Kidney tubule cell (primary cell): Measurements from ENCODE around the gene SUGT1.
"Not testable (repeated sequence)": the region's sequence is repeated elsewhere in the genome, so short reads cannot be mapped to it uniquely, and the experiment has no call there.

ENCODE experiments used
- DNase-seq: peaks from one replicate; pipeline ENCODE4 v3.0.0-alpha.2; 2018; ENCODE audit warnings: low spot score

Gene SUGT1

GRCh38 chr13:52652196-52652979 is at the start of gene SUGT1:
TSS of gene SUGT1 (plus strand) at chr13:52652836. CDS start at chr13:52652921, 85 bp downstream.
- DNase-seq, result peak; percentile 98

- not testable (repeated sequence) for DNase-seq
Observed at GRCh38 chr13:52603316-52603715, 49.3 kb upstream of the SUGT1 start.

DNA sequence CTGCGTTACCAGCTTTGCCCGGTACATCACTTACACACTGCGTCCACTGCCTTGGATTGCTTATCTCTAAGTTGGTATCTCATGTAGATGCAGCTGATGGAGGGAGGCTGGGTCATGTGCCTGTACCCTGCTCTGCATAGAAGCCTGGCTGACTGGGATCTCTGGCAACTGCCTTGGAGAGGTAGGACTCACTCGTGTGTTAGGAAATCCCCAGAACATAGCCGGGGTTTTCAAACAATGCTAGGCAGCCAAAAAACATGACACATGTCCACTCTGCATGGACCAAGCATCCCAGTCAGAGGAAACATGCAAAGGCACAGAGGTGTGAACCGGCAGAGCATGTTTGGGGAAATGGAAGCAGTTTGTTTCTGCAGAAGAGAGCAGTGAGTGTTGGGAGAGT is 46.5 kb upstream of the SUGT1 start:
- not testable (repeated sequence) for DNase-seq

- not testable (repeated sequence) for DNase-seq
Observed at GRCh38 chr13:52606795-52607194, 45.8 kb upstream of the SUGT1 start.

- not testable (repeated sequence) for DNase-seq
Observed at GRCh38 chr13:52608184-52608583, 44.5 kb upstream of the SUGT1 start.

DNA sequence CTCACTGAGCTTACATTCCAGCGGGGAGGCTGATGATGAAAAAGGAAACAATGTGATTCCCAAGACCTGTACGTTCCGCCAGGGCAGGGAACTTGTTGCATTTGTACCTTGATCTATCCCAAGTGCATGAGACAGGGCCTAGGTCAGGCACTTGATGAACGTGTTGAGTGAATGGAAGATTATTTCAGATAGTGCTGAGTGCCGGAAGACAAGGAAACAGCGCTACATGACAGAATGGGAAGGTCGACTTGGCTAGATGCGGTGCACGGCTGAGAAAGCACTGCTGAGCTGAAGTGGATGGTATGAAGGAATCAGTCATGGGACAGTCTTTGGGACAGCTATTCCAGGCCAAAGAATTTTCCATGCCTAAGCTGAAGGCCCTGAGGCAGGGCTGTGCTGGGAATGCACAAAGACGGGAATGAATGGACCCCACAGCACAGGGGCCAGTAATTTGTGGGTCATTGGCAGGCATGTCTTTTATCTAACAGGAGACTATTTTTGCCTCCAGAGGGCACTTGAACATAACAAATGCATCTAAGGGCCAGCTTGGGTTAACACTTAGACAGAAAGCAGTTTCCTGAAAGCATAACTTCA is 43.5 kb upstream of the SUGT1 start:
- peak; percentile 59 for DNase-seq

- DNase-seq, result not testable (repeated sequence)
Observed at GRCh38 chr13:52610158-52610557, 42.5 kb upstream of the SUGT1 start.

DNA sequence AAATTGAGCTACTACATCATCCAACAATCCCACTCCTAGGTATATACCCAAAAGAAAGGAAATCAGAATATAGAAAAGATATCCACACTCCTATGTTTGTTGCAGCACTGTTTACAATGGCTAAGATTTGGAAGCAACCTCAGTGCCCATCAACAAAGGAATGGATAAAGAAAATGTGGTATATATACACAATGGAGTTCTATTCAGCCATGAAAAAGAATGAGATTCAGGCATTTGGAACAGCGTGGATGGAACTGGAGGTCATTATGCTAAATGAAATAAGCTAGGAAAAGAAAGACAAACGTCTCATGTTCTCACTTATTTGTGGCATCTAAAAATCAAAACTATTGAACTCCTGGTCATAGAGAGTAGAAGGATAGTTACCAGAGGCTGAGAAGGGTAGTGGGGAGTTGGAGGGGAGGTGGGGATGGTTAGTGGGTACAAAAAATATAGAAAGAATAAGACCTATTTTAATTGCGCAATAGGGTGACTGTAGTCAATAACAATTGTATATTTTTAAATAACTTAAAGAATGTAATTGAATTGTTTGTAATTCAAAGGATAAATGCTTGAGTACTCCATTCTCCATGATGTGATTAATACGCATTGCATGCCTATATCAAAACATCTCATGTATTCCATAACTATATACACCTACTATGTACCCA is 37.4 kb upstream of the SUGT1 start:
- no peak for DNase-seq

DNA sequence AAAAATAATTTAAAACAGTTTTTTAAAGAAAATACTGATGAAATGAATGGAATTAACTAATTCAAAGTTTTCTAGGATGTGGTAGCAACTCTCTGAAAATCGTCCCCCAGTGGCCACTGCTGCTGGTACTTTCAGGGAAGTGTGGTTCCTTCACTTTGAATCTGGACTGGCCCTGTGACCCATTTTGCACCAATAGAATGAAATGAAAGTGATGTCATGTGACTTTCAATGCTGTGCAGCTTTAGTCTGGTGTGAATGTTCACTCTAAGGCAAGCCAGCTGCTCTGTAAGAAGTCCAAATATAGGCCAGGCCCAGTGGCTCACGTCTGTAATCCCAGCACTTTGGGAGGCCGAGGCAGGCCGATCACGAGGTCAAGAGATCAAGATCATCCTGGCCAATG is 36.8 kb upstream of the SUGT1 start:
- DNase-seq, result no peak

DNA sequence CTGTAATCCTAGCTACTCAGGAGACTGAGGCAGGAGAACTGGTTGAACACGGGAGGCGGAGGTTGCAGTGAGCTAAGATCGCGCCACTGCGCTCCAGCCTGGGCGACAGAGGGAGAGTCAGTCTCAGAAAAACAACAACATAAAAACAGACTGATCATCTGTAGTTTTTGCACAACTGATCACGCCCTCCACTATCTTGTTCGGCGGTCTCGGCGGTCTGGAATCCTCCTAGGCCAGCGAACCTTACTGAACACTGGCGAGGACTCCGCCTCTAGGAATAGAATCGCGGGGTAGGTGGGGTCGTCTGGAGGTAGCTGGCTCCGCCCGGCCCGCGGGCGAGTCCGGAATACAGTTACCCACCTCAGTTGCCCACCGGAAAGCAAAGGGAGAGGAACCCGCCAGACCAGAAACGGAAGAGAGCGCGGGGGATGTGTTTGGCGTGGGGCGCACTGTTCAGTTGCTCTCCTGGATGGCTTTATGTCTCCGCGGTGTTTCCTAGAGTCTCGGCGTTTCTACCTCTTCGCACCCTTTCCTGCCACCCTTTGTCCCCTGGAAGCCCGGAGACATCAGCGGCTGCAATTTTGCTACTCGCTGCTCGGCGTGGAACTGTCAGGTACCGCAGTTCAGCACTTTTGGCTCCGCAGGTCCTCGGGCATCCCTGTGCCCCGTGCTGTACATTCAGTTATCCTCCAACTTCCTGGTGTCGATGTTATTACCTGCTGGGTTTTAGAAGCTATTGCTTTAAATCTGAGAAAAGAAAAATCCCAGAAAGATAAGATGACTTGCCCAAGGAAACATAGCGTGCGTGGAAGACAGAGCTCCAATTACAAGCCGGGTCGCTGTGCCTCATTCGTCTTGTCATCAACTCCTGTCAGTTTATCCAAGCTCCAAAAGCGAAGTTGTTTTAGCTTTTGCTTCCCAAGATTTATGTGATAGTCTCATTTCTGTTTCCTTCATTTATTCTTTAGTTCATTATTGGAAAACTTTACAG is 35.3 kb upstream of the SUGT1 start:
- peak; percentile 90 for DNase-seq

DNA sequence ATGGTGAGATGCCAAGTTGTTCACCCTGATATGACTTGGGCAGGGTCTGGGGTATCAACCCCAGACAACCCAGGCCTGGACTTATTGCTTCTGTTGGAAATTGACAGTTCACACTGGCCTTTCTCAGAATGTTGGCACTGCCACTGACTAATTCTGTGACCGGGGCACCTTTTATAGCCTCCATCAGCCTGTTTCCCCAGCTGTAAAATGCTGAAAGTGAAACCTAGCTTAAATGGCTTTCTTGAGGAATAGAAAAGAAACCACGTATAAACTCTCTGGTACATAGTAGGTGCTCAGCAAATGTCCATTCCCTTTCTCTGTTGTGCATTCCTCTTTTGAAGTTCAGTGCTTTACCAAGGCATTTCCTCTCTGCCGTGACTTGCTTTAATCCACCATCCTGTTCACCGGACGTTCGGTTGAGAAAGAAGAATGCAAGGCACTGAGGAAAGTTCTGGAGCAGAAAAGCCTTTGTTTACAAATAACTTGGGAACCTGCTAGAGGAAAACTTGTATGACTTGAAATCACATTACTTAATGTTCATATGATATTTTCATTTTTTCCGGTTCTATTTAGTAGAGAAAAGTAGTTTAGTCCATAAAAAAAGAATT is 21.4 kb upstream of the SUGT1 start:
- peak; percentile 42 for DNase-seq

- no peak for DNase-seq
Observed at GRCh38 chr13:52638666-52639328, 13.8 kb upstream of the SUGT1 start.

- DNase-seq, result no peak
Observed at GRCh38 chr13:52642131-52642530, 10.5 kb upstream of the SUGT1 start, which contains the start of gene HNRNPA1L2. TSS of gene HNRNPA1L2 (plus strand) at chr13:52642431. CDS start at chr13:52642493, 62 bp downstream.

DNA sequence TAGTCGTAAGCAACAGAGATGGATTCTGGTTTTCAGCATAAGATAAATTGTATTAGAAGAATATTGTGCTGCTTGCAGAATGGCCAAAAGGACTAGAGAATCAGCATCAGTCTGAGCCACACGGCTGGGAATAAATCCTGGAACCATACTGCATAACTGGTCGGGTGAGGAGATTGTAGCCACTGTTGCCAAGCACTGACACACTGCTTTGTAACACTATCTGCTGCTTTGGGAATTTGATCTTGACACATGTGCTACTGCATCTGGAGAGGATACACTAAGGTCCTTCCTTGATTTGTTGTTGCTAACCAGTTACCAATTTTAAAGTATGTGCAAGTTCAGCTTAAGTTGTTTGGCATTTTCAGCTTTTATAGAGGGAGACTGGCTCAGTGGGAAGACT is 8.5 kb upstream of the SUGT1 start:
- no peak for DNase-seq

DNA sequence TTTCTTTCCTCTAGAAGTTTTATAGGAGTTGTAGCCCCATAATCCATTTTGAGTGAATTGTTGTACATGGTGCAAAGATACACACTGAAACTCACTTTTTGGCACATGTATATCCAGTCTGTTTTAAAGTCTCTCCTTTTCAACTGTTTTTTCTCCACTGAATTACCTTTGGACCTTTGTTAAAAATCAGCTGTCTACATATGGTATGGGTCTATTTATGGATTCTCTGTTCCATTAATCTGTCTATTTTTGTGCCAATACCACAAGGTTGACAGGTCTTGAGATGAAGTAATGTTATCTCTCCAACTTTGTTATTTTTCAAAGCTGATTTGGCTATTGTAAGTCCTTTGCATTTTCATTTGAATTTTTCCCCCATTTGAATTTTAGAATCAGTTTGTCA is 5.7 kb upstream of the SUGT1 start:
- DNase-seq, result no peak

DNA sequence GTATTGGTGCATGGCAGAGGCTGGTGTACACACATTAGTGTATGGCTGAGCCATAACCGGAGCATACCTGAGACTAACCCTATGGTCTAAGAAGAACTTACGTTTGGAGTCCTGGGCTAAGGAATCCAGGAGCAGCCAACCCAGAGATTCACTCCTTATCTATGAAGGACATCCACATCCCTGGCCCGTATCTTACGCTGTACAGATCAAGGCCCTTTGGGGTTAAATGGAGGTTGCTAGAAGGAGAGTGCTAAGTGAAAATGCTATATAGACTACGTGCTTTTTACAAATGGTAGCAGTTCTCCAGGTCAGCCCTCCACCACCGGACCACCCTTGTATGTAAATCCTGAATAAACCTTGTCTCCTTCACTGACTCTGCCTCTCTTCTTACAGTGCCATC is 1.9 kb upstream of the SUGT1 start:
- peak; percentile 3 for DNase-seq

GRCh38 chr13:52651897-52652195 is 790 bp upstream of the SUGT1 start:
- DNase-seq, result no peak

- DNase-seq, result no peak
Observed at GRCh38 chr13:52652980-52653303, 306 bp downstream of the SUGT1 start.

DNA sequence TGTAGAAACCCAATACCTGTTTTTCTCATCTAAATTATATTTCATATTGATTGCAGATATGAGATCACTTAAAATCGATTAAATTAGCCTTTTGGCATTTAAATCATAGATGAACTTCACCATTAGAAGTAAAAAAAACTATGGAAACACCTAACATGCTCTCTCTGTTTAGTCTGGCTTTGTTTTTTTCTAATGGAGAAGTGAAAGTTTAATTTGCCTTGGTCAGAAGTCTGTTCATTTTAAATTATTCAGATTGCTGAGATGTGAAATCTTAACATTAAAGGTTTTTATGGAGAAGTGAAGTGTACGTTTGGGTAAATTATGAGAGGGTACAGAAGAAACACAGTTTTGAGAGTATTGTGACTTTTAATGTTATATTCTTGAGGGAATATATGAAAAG is 6.7 kb downstream of the SUGT1 start:
- DNase-seq, result no peak

GRCh38 chr13:52664272-52664671 is 11.6 kb downstream of the SUGT1 start:
- DNase-seq, result no peak

DNA sequence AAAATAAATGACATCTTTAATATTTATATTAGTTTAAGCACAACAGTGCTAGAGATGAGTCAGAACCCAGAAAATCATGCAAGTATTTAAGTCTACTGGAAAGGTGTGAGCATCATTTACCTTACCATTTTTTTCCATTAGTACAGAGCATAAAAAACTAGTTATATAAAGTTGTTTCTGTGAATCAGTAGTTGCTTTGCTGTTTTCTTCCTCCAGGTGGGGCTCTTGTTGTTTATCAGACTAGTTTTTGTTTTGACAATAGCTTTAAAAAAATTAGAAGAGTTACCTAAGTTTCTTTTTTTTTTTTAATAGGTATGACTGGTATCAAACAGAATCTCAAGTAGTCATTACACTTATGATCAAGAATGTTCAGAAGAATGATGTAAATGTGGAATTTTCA is 12.7 kb downstream of the SUGT1 start:
- peak; percentile 47 for DNase-seq
